Dendritic cell treated with granulocyte-macrophage colony-stimulating factor and Interleukin-4, amounts not matched to agents 40 ng/mL and 50 ng/mL, for 4 days (primary cell): ENCODE results near the gene CTNS.
A peak's percentile ranks its signal among the peaks of the same experiment; 100 is the strongest.

Source experiments
- H3K27ac Mint-ChIP-seq: one replicate; pipeline ENCODE4 v1.8.0; 2022; ENCODE audit warnings: mild to moderate bottlenecking, mixed read lengths
- H3K27me3 Mint-ChIP-seq: one replicate; pipeline ENCODE4 v1.8.0; 2022; ENCODE audit warnings: mild to moderate bottlenecking, mixed read lengths
- H3K36me3 Mint-ChIP-seq: one replicate; pipeline ENCODE4 v1.8.0; 2022; ENCODE audit warnings: low read depth, mixed read lengths
- H3K4me1 Mint-ChIP-seq: one replicate; pipeline ENCODE4 v1.8.0; 2022; ENCODE audit warnings: low read depth, mixed read lengths
- H3K4me3 Mint-ChIP-seq: one replicate; pipeline ENCODE4 v1.8.0; 2022; ENCODE audit warnings: mild to moderate bottlenecking, moderate library complexity, mixed read lengths
- H3K9me3 Mint-ChIP-seq: one replicate; pipeline ENCODE4 v1.8.0; 2022; ENCODE audit warnings: mixed read lengths
- intact Hi-C: fragments of 100-400 bp; cut with micrococcal nuclease; formaldehyde crosslinking; loops from one replicate; pipeline ENCODE4 v1.15.0; 2022

CTNS gene

DNA sequence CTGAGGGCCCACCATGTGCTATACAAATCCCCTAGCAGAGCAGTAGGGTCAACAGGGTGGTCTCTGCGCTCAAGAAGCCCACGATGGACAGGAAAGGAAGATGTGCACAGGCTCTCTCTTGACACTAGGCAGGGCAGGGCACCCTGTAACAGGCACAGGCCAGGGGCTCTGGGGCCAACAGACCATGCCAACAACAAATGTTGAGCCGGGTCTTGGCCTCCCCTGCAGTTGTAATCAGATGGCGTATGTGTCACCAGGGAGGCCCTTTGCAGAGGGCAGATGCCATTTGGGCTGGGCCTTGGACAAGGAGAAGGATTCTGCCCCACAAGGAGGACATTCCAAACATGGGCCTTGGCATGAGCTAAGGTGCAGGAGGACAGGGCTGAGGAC is 32.7 kb upstream of the CTNS start:
- H3K36me3 Mint-ChIP-seq: peaks cover 95% of the 10 kb centered on the region
- H3K27ac Mint-ChIP-seq: no peak overlapping the region
- intact Hi-C loops: loop anchor here (5.0 kb wide), 1 partner anchor 43 kb away; no protein-coding TSS in a partner anchor
- no peaks in the 10 kb centered on the region for H3K9me3 Mint-ChIP-seq
- no peaks in the 10 kb centered on the region for H3K27me3 Mint-ChIP-seq
- no peak overlapping the region for H3K4me3 Mint-ChIP-seq
- H3K4me1 Mint-ChIP-seq: peaks cover 11% of the 10 kb centered on the region

- H3K36me3 Mint-ChIP-seq: peaks cover 100% of the 10 kb centered on the region
- intact Hi-C loops: no loop called here
- no peak overlapping the region for H3K27ac Mint-ChIP-seq
These were observed 26.9 kb upstream of the CTNS start for GRCh38 chr17:3609689-3610088.

DNA sequence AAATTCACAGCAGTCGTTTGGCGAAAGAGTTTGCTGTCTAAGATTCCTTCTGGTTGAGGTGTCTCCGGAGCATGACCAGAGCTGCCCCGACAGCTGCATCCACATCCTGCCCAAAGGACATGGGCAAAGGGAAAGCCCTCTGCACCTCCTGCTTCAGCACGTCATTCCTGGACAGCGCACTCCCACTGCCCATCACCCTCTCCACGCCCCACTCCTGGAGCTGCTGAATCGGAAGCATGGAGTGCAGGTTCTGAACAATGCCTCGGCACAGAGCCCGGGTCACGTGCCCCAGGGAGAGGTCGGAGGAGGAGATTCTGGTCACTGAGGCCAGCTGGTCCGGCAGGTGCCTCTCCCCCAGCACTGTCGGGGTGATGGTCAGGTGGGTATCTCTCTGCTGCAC is 26.0 kb upstream of the CTNS start:
- Mint-ChIP-seq H3K36me3 (peaks cover 100% of the 10 kb centered on the region), H3K27me3 (no peaks in the 10 kb centered on the region)

More at GRCh38 chr17:3609689-3610088, 26.9 kb upstream of the CTNS start:
- Mint-ChIP-seq H3K4me3 (no peak overlapping the region), H3K27me3 (no peaks in the 10 kb centered on the region), H3K9me3 (no peaks in the 10 kb centered on the region), H3K4me1 (no peaks in the 10 kb centered on the region)

DNA sequence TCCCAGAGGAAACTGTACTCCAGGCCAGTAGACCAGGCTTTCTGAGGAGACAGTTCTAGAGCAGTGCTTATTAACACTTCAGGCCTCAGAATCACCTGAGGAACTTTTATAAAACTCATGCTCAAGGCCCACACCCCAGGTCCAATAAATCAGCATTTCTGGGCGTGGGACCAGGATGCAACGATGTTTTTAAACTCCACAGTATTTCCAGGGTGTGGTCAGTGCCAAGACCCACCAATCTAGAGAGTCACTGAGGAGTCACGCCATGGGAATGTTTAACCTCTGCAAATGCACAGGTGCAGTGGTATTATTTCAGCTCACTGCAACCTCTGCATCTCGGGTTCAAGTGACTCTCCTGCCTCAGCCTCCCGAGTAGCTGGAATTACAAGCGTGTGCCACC is 23.4 kb upstream of the CTNS start:
- H3K4me1 Mint-ChIP-seq: no peaks in the 10 kb centered on the region
- H3K27ac Mint-ChIP-seq: no peak overlapping the region
- H3K36me3 Mint-ChIP-seq: peaks cover 100% of the 10 kb centered on the region
- intact Hi-C loops: no loop called here
- no peaks in the 10 kb centered on the region for H3K9me3 Mint-ChIP-seq
- H3K27me3 Mint-ChIP-seq: no peaks in the 10 kb centered on the region
- no peak overlapping the region for H3K4me3 Mint-ChIP-seq

More for the DNA sequence above, 26.0 kb upstream of the CTNS start:
- Mint-ChIP-seq H3K4me3 (no peak overlapping the region), H3K4me1 (no peaks in the 10 kb centered on the region), H3K27ac (no peak overlapping the region), H3K9me3 (no peaks in the 10 kb centered on the region)
- intact Hi-C loops: no loop called here

DNA sequence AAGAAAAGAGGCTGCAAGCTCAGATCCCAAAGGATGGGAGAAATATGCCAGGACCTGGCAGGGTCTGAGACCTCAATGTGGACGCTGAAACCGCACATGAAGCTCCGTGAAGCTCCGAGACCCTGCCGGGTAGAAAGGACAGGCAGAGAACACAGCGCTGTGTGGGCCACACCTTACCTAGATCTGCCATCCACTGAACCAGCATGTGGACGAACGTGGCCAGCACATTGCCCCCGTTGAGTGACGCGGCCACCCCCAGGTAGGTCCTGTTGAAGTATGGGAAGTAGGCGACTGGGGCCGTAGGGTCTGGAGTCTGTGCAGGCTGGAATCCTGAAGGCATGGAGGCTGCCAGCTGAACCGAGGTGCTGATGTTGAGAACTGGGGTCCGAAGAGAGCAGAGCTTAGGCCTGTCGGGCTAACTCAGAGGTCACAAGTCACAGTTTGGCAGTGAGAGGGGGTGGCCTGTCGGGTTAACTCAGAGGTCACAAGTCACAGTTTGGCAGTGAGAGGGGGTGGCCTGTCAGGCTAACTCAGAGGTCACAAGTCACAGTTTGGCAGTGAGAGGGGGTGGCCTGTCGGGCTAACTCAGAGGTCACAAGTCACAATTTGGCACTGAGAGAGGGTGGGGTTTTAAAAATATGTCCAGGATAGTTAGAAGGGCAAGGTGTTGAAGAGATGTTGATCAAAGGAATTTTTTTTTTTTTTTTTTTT is 21.2 kb upstream of the CTNS start:
- Mint-ChIP-seq H3K9me3 (no peaks in the 10 kb centered on the region), H3K36me3 (peaks cover 100% of the 10 kb centered on the region), H3K4me3 (no peak overlapping the region), H3K4me1 (no peaks in the 10 kb centered on the region), H3K27ac (no peak overlapping the region), H3K27me3 (no peaks in the 10 kb centered on the region)
- intact Hi-C loops: no loop called here

DNA sequence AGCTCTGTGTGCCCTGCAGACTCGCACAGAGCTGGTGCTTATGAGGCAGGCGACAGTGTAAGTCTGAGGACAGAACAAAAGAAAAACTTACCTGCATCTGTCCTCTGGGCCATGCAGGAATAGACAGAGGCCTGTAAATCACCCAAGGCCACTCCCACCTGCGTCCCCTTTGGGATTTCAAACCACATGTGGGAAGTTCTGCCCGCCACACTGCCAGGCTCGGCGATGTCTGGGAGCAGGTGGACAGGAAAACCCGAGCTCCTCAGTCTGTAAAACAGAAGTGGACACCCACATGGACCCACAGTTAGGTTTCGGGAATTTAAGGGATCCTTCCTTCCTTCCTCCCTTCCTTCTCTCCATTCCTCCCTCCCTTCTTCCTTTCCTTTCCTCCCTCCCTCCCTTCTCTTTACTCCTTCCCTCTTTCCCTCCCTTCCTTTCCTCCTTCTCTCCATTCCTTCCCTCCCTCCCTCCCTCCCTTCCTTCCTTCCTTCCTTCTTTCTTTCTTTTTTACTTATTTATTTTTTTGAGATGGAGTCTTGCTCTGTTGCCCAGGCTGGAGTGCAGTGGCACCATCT is 15.3 kb upstream of the CTNS start:
- Mint-ChIP-seq H3K36me3 (peaks cover 100% of the 10 kb centered on the region), H3K27me3 (no peaks in the 10 kb centered on the region), H3K27ac (no peak overlapping the region), H3K4me1 (peaks cover 4% of the 10 kb centered on the region), H3K9me3 (no peaks in the 10 kb centered on the region), H3K4me3 (no peak overlapping the region)
- intact Hi-C loops: no loop called here

GRCh38 chr17:3622977-3623594 is 13.5 kb upstream of the CTNS start:
- Mint-ChIP-seq H3K36me3 (peaks cover 100% of the 10 kb centered on the region), H3K27ac (no peak overlapping the region), H3K9me3 (no peaks in the 10 kb centered on the region), H3K4me1 (peaks cover 4% of the 10 kb centered on the region), H3K27me3 (no peaks in the 10 kb centered on the region), H3K4me3 (no peak overlapping the region)
- intact Hi-C loops: no loop called here

DNA sequence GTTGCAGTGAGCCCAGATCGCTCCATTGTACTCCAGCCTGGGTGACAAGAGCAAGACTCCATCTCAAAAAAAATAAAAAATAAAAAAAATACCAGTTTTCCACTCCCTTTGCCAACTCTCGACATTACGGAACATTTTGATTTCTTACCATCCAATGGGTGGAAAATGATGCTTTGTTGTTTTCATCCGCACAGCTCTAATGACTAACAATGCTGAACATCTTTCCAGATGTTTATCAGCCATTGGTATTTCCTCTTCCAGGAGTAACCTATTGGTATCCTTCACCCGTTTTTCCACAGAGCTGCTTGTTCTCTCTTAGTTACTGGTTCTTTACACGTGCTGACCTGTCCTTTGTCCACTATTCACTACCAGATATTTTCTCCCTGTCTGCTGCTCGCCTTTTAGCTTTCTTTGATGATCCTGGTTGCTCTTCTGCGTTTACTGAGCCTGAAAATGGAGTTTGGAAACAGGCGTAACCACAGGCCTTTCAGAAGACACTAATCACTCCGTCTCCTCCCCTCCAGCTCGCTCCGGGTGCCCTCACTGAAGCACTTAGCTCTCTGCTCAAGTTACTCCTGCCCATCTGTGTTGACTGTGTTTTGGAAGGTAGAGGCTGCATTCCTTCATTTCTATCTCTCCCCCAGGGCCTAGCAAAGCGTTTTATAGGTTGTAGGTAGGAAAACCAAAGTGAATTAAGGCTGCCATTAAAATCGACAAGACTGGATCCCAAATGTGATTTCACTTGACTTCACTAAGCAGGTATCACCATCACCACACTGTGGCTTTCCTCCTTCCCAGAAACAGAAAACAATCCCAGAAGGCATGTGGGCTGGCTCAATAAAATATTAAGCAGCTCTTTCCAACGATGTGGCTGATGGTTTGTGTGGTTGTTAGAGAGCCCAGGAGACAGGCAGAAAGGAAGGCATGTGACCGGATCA is 9.5 kb upstream of the CTNS start:
- no peak overlapping the region for H3K27ac Mint-ChIP-seq
- H3K4me3 Mint-ChIP-seq: no peak overlapping the region
- H3K36me3 Mint-ChIP-seq: peaks cover 86% of the 10 kb centered on the region
- no peaks in the 10 kb centered on the region for H3K9me3 Mint-ChIP-seq
- intact Hi-C loops: no loop called here
- peaks cover 27% of the 10 kb centered on the region for H3K4me1 Mint-ChIP-seq
- H3K27me3 Mint-ChIP-seq: no peaks in the 10 kb centered on the region

- intact Hi-C loops: no loop called here
- Mint-ChIP-seq H3K9me3 (no peaks in the 10 kb centered on the region), H3K36me3 (peaks cover 84% of the 10 kb centered on the region), H3K27ac (no peak overlapping the region), H3K4me3 (no peak overlapping the region), H3K27me3 (no peaks in the 10 kb centered on the region), H3K4me1 (peaks cover 34% of the 10 kb centered on the region)
These were observed 8.8 kb upstream of the CTNS start for GRCh38 chr17:3627769-3628167.

DNA sequence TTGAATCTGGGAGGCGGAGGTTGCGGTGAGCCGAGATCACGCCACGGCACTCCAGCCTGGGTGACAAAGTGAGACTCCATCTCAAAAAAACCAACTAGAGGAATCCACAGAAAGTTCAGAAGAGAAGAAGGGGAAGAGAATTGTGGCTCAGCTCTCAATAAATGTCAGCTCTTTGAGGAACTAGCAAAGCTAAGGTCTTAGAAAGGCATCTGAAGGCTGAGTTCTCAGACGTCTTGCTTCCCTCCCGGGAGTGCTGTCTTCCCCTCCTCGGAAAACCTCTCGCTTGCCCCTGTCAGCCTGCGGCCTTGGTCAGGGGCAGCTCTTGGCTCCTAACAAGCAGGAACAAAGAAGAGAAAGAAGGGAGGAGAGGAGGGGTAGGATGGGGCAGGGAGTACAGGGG is 5.8 kb upstream of the CTNS start:
- H3K27ac Mint-ChIP-seq: peak overlapping the region; percentile 94
- no peaks in the 10 kb centered on the region for H3K9me3 Mint-ChIP-seq
- intact Hi-C loops: no loop called here
- peaks cover 81% of the 10 kb centered on the region for H3K36me3 Mint-ChIP-seq
- H3K4me1 Mint-ChIP-seq: peaks cover 53% of the 10 kb centered on the region
- no peaks in the 10 kb centered on the region for H3K27me3 Mint-ChIP-seq
- peak overlapping the region; percentile 63 for H3K4me3 Mint-ChIP-seq

DNA sequence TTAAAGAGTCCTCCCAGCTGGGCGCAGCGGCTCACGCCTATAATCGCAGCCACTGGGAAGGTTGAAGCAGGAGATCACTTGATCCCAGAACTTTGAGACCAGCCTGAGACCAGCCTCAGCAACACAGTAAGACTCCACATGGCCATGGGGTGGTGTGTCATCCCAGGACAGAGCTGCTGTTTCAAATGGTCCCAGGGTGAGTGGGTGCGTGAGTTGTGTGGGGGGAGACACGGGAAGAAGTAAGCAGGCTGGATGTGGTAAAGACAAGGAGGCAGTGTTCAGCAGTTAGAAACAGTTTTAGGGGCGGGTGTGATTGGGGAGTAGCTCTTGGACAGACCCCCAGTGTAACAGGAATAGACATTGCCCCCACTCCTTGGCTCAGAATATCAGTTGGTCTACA is 4.3 kb upstream of the CTNS start:
- no peaks in the 10 kb centered on the region for H3K9me3 Mint-ChIP-seq
- H3K4me3 Mint-ChIP-seq: no peak overlapping the region
- intact Hi-C loops: no loop called here
- H3K36me3 Mint-ChIP-seq: peaks cover 81% of the 10 kb centered on the region
- no peaks in the 10 kb centered on the region for H3K27me3 Mint-ChIP-seq
- H3K4me1 Mint-ChIP-seq: peaks cover 57% of the 10 kb centered on the region
- peak overlapping the region; percentile 67 for H3K27ac Mint-ChIP-seq

DNA sequence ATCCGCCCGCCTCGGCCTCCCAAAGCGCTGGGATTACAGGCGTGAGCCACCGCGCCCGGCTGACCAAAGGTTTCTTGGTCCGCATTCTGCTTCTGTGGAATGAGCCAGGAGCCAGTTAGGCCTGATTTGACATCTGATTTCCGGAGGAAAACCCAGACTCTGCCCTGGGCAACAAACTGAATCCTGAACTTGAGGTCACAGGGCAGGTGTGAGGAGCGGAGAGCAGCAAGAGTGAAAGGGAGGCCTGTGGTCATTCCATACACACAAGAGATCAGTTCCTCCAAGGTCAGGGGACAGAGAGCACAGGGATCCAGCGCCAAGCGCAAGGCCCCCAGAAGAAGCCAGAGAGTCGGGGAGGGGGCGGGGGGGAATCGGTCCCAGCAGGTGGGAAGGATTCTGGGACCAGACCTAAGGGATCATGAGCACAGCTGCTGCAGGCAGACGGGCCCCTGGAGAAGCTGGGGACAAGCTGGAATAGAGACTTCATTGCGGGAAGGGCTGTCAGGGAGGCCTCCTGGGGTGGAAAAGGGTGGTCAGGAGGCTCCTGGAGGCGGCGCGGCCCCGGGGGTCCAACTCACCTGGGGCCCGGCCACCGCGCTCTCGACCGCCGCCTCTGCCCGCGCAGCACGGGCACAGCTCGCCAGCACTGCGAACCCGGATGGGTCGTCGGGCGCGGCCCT is 946 bp upstream of the CTNS start:
- peaks cover 75% of the 10 kb centered on the region for H3K4me1 Mint-ChIP-seq
- peaks cover 83% of the 10 kb centered on the region for H3K36me3 Mint-ChIP-seq
- intact Hi-C loops: no loop called here
- H3K27me3 Mint-ChIP-seq: no peaks in the 10 kb centered on the region
- H3K9me3 Mint-ChIP-seq: no peaks in the 10 kb centered on the region
- peak overlapping the region; percentile 97 for H3K27ac Mint-ChIP-seq
- peak overlapping the region; percentile 97 for H3K4me3 Mint-ChIP-seq

DNA sequence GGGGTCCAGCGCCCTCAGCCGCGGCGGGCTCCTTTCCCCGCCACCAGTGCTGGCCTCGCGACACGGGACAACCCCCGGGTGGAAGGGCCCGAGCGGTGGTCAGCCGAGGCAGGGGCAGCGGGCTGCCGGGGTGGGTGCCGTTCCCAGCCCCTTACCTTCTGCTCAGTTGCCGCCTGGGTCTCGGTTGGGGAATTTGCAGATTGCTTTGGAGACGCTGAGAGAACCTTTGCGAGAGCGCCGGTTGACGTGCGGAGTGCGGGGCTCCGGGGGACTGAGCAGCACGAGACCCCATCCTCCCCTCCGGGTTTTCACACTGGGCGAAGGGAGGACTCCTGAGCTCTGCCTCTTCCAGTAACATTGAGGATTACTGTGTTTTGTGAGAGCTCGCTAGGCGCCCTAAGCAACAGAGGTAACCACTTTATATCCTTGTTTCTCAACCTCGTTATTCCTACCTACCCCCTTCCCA is 381 bp downstream of the CTNS start:
- H3K4me3 Mint-ChIP-seq: peak overlapping the region; percentile 97
- no peaks in the 10 kb centered on the region for H3K9me3 Mint-ChIP-seq
- intact Hi-C loops: no loop called here
- H3K27me3 Mint-ChIP-seq: no peaks in the 10 kb centered on the region
- H3K36me3 Mint-ChIP-seq: peaks cover 95% of the 10 kb centered on the region
- H3K4me1 Mint-ChIP-seq: peaks cover 77% of the 10 kb centered on the region
- H3K27ac Mint-ChIP-seq: peak overlapping the region; percentile 97
